NT2/D1 (cell line): ENCODE data around the gene CCL26.

ENCODE experiments used
- DNase-seq: peaks from one replicate; pipeline ENCODE4 v3.0.0-alpha.2; 2011; ENCODE audit warnings: low read depth, low spot score
- H3K27me3 ChIP-seq: 2 replicates; pipeline ENCODE4 v1.6.0; 2011; ENCODE audit warnings: mild to moderate bottlenecking; ENCODE audit not compliant: insufficient read length, insufficient read depth
- H3K36me3 ChIP-seq: 2 replicates; pipeline ENCODE4 v1.6.1; 2011; ENCODE audit warnings: mild to moderate bottlenecking, low read length, mixed read lengths; ENCODE audit not compliant: insufficient read depth, insufficient read length
- H3K4me1 ChIP-seq: 2 replicates; pipeline ENCODE4 v1.5.1; 2011; ENCODE audit not compliant: insufficient read depth, insufficient read length
- H3K4me3 ChIP-seq: 2 replicates; pipeline ENCODE4 v1.5.1; 2011; ENCODE audit warnings: low read depth; ENCODE audit not compliant: insufficient read length
- H3K9ac ChIP-seq: 2 replicates; pipeline ENCODE4 v1.6.0; 2011; ENCODE audit warnings: low read depth; ENCODE audit not compliant: insufficient read length
- H3K9me3 ChIP-seq: 2 replicates; pipeline ENCODE4 v1.5.1; 2011; ENCODE audit warnings: mild to moderate bottlenecking, low read length; ENCODE audit not compliant: insufficient read depth
- SUZ12 ChIP-seq: IDR thresholded peaks from 2 replicates; pipeline ENCODE4 v1.6.1; 2011; ENCODE audit not compliant: insufficient read length, insufficient read depth; ENCODE audit errors: extremely low read depth
- YY1 ChIP-seq: IDR thresholded peaks from 2 replicates; pipeline ENCODE4 v1.6.1; 2011; ENCODE audit not compliant: insufficient read length, insufficient read depth
- ZNF274 ChIP-seq: IDR thresholded peaks from 2 replicates; pipeline ENCODE4 v1.6.1; 2011; ENCODE audit warnings: mild to moderate bottlenecking, low read depth, low read length

Gene CCL26

GRCh38 chr7:75743455-75743859 lies 28.6 kb downstream of the CCL26 start:
- TF ChIP-seq SUZ12 (no peak), ZNF274 (no peak), YY1 (no peak)
- H3K36me3 ChIP-seq: no peaks in the 10 kb centered on the region
- no peak overlapping the region for H3K4me3 ChIP-seq
- H3K9ac ChIP-seq: no peak overlapping the region
- H3K9me3 ChIP-seq: no peaks in the 10 kb centered on the region
- H3K27me3 ChIP-seq: peaks cover 8% of the 10 kb centered on the region
- H3K4me1 ChIP-seq: no peaks in the 10 kb centered on the region
- DNase-seq: no peak

- Histone ChIP-seq H3K9me3 (no peaks in the 10 kb centered on the region), H3K9ac (no peak overlapping the region), H3K4me1 (no peaks in the 10 kb centered on the region), H3K36me3 (no peaks in the 10 kb centered on the region), H3K4me3 (no peak overlapping the region), H3K27me3 (peaks cover 17% of the 10 kb centered on the region)
- no peak for DNase-seq
- no peak for TF ChIP-seq YY1
- TF ChIP-seq SUZ12: no peak
- no peak for TF ChIP-seq ZNF274
Measured at GRCh38 chr7:75740846-75741497, 31.0 kb downstream of the CCL26 start.

GRCh38 chr7:75739796-75740672 lies 32.0 kb downstream of the CCL26 start:
- Histone ChIP-seq H3K9ac (peak overlapping the region; percentile 61), H3K4me1 (no peaks in the 10 kb centered on the region), H3K4me3 (peak overlapping the region; percentile 54), H3K27me3 (peaks cover 17% of the 10 kb centered on the region), H3K9me3 (no peaks in the 10 kb centered on the region), H3K36me3 (no peaks in the 10 kb centered on the region)
- TF ChIP-seq SUZ12 (no peak), ZNF274 (no peak), YY1 (no peak)
- no peak for DNase-seq

- Histone ChIP-seq H3K4me3 (peak overlapping the region; percentile 74), H3K4me1 (no peaks in the 10 kb centered on the region), H3K9me3 (no peaks in the 10 kb centered on the region), H3K36me3 (no peaks in the 10 kb centered on the region), H3K27me3 (peaks cover 17% of the 10 kb centered on the region), H3K9ac (peak overlapping the region; percentile 85)
- no peak for TF ChIP-seq SUZ12
- no peak for TF ChIP-seq YY1
- no peak for TF ChIP-seq ZNF274
- DNase-seq: peak; percentile 97
Measured at GRCh38 chr7:75738975-75739795, 32.8 kb downstream of the CCL26 start.

GRCh38 chr7:75738604-75738974 lies 33.4 kb downstream of the CCL26 start, which contains the start of gene HIP1:
Gene HIP1, minus strand, starts transcription at chr7:75738941. Its CDS starts 21 bp downstream, at chr7:75738920.
- Histone ChIP-seq H3K9ac (peak within 1 kb of the TSS; percentile 85), H3K36me3 (no peaks in the 10 kb centered on the region), H3K9me3 (no peaks in the 10 kb centered on the region), H3K4me1 (no peaks in the 10 kb centered on the region), H3K4me3 (peak within 1 kb of the TSS; percentile 74), H3K27me3 (peaks cover 17% of the 10 kb centered on the region)
- TF ChIP-seq SUZ12 (no peak), ZNF274 (no peak), YY1 (no peak)
- DNase-seq: no peak

GRCh38 chr7:75737856-75738603 lies 34.0 kb downstream of the CCL26 start:
- TF ChIP-seq ZNF274 (no peak), YY1 (no peak), SUZ12 (no peak)
- Histone ChIP-seq H3K36me3 (no peaks in the 10 kb centered on the region), H3K9me3 (no peaks in the 10 kb centered on the region), H3K4me3 (peak overlapping the region; percentile 74), H3K27me3 (peaks cover 17% of the 10 kb centered on the region), H3K9ac (peak overlapping the region; percentile 85), H3K4me1 (no peaks in the 10 kb centered on the region)
- DNase-seq: no peak
